ENCODE measurements around the gene LRRC7. TPM values are rescaled to one million over a fixed set of nuclear protein-coding genes. Genes with fewer than 3 reads are reported as not detected.
"Not testable (repeated sequence)": the region's sequence is repeated elsewhere in the genome, so short reads cannot be mapped to it uniquely, and the experiment has no call there.

Gene LRRC7
- total RNA-seq, 2 experiments from 2014 or later: not detected

GRCh38 chr1:70043804-70044203 lies 476.1 kb downstream of the LRRC7 start:
- H3K27ac Mint-ChIP-seq: no peak overlapping the region
- ChIA-PET CTCF (interaction anchor here (0.5 kb wide), 1 partner anchor 306 kb away, joined by 3 read pairs; no protein-coding TSS in a partner anchor), POLR2A (no interaction called here)
- H3K4me3 Mint-ChIP-seq: no peak overlapping the region
- H3K4me1 Mint-ChIP-seq: no peaks in the 10 kb centered on the region
- no peaks in the 10 kb centered on the region for H3K27me3 Mint-ChIP-seq
- H3K36me3 Mint-ChIP-seq (ENCODE audit: low read depth): no peaks in the 10 kb centered on the region
- no peaks in the 10 kb centered on the region for H3K9me3 Mint-ChIP-seq
- DNase-seq: no peak

DNA sequence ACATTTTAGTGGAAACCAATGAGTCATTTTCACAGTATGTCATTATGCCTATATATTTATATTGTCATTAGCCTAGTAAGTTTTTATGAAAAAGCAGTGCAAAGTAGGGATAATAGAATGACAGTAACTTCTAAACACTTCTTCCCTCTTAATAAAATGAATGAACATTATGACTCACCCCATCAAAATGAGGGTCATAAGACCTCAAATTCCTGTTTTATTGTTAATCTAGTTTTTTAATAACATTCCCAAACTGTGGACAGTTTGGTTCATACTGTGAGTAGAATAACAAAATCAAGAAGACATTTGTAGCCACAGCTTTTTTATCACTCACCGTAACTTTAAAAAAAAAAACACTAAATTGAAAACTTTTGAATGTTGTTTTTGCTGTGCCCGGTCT lies 477.1 kb downstream of the LRRC7 start:
- no peaks in the 10 kb centered on the region for H3K27me3 Mint-ChIP-seq

GRCh38 chr1:70045581-70045980 lies 477.9 kb downstream of the LRRC7 start:
- H3K9me3 Mint-ChIP-seq; H3K4me1 Mint-ChIP-seq; H3K27ac Mint-ChIP-seq; H3K27me3 Mint-ChIP-seq; H3K36me3 Mint-ChIP-seq (ENCODE audit: low read depth); CTCF ChIA-PET; POLR2A ChIA-PET; H3K4me3 Mint-ChIP-seq; DNase-seq: not testable (repeated sequence)

More for the DNA sequence above, 477.1 kb downstream of the LRRC7 start:
- H3K4me1 Mint-ChIP-seq: no peaks in the 10 kb centered on the region
- no peak for DNase-seq
- CTCF ChIA-PET: no interaction called here
- H3K27ac Mint-ChIP-seq: no peak overlapping the region
- no peaks in the 10 kb centered on the region for H3K9me3 Mint-ChIP-seq
- POLR2A ChIA-PET: no interaction called here
- no peak overlapping the region for H3K4me3 Mint-ChIP-seq
- H3K36me3 Mint-ChIP-seq (ENCODE audit: low read depth): no peaks in the 10 kb centered on the region

DNA sequence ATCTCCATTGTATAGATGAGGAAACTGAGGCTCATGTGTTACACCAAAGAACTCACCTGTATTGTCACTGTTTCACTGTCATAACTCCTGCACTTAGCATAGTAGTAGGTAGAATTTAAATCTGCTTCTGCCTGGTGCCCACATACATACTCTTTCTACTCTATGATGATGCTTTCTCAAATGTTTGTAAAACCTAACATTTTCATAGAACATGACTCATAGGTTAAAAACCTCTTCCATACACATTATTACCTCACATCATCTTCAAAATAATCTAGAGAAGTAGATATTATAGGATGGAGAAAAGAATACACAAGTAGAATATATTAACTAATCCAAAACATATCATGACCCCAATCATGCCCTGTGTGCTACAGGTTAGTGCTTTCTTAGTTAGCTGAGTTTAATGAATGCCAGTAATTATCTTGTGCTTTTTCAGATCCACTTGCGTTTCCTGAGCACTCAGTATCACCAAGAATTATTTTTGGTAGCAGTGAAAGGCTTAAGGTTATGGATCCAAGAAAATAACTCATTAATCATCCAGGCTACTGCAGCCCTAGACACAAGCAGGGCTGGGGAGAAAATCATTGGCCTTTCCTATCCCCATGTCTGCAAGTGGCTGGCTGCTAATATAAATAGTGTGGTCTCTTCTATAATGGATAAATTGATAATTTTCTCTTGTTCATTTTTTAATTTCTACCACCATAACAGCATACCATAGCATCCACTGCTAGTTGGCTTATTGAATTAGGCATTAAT lies 480.8 kb downstream of the LRRC7 start:
- POLR2A ChIA-PET: no interaction called here
- H3K36me3 Mint-ChIP-seq (ENCODE audit: low read depth): no peaks in the 10 kb centered on the region
- no peaks in the 10 kb centered on the region for H3K4me1 Mint-ChIP-seq
- no peaks in the 10 kb centered on the region for H3K27me3 Mint-ChIP-seq
- no peaks in the 10 kb centered on the region for H3K9me3 Mint-ChIP-seq
- H3K4me3 Mint-ChIP-seq: no peak overlapping the region
- no peak overlapping the region for H3K27ac Mint-ChIP-seq
- CTCF ChIA-PET: no interaction called here
- DNase-seq: no peak

DNA sequence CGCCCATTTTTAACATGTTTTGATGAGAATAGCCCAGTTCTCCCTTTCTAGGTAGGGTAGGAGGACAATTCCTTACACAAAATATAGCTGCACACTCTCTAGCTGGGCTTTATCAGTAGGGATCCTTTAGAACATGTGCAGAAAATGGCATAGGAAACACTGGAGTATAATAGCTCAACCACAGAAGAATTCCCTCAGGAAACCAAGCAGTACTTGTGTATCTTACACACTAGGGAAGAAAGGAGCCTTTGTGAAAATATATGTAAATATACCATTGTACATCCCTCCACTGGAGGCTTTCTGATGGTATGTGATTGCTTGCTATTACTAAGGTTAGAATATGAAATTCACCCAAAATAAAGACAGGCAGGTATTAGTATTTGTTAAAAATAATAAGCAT lies 484.2 kb downstream of the LRRC7 start:
- Mint-ChIP-seq H3K27ac (no peak overlapping the region), H3K27me3 (no peaks in the 10 kb centered on the region), H3K36me3 (ENCODE audit: low read depth) (no peaks in the 10 kb centered on the region), H3K9me3 (no peaks in the 10 kb centered on the region), H3K4me3 (no peak overlapping the region), H3K4me1 (no peaks in the 10 kb centered on the region)
- CTCF ChIA-PET: no interaction called here
- POLR2A ChIA-PET: no interaction called here
- DNase-seq: no peak

- Mint-ChIP-seq H3K27me3 (no peaks in the 10 kb centered on the region), H3K27ac (no peak overlapping the region), H3K4me1 (no peaks in the 10 kb centered on the region), H3K36me3 (ENCODE audit: low read depth) (no peaks in the 10 kb centered on the region), H3K4me3 (no peak overlapping the region), H3K9me3 (no peaks in the 10 kb centered on the region)
- no peak for DNase-seq
- POLR2A ChIA-PET: no interaction called here
- CTCF ChIA-PET: no interaction called here
These were observed 489.8 kb downstream of the LRRC7 start for GRCh38 chr1:70057500-70057899.

DNA sequence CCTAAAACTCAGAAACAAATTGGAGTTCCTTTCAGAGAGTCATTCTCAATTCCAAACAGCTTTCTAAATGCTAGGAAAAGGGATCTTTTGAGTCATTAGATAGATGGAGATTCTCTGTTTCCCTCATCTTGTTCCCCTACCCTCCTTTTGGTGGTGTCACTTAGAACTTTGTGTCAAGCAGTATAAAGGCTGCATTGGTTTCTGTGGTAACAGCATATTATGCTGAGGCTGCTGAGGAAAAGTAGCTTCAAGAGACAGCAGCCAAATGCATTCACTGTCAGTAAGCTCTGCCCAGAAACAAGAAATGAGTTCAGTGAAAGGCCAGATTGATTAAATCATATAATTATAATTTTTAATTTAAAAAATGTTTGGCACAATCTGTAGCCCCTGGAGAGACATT lies 493.5 kb downstream of the LRRC7 start:
- H3K36me3 Mint-ChIP-seq (ENCODE audit: low read depth): no peaks in the 10 kb centered on the region
- ChIA-PET POLR2A (no interaction called here), CTCF (no interaction called here)
- H3K4me1 Mint-ChIP-seq: no peaks in the 10 kb centered on the region
- no peak overlapping the region for H3K4me3 Mint-ChIP-seq
- H3K27me3 Mint-ChIP-seq: no peaks in the 10 kb centered on the region
- no peak overlapping the region for H3K27ac Mint-ChIP-seq
- no peaks in the 10 kb centered on the region for H3K9me3 Mint-ChIP-seq
- no peak for DNase-seq

DNA sequence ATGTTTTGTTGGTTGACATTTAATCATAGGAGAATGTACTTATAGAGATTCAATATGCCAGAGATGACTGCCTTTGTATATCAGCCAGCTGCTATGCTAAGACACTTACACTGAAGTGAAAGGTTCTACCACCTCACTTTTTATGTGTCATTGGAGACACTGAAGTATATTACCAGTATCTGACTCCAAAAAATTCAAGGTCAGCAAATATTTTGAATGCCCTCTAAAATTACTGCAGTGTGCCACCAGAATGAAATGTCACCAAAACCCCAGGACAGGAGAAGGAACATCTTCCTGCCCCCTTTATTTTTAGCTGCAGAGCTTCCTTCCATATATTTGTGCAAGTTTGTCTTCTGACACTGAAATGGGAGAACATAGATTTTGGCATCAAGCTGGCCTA lies 496.1 kb downstream of the LRRC7 start:
- ChIA-PET CTCF (interaction anchor here (0.6 kb wide), 1 partner anchor 123 kb away, joined by 3 read pairs; no protein-coding TSS in a partner anchor), POLR2A (no interaction called here)
- DNase-seq: no peak
- Mint-ChIP-seq H3K9me3 (no peaks in the 10 kb centered on the region), H3K36me3 (ENCODE audit: low read depth) (no peaks in the 10 kb centered on the region), H3K27ac (no peak overlapping the region), H3K4me1 (no peaks in the 10 kb centered on the region), H3K4me3 (no peak overlapping the region), H3K27me3 (no peaks in the 10 kb centered on the region)

DNA sequence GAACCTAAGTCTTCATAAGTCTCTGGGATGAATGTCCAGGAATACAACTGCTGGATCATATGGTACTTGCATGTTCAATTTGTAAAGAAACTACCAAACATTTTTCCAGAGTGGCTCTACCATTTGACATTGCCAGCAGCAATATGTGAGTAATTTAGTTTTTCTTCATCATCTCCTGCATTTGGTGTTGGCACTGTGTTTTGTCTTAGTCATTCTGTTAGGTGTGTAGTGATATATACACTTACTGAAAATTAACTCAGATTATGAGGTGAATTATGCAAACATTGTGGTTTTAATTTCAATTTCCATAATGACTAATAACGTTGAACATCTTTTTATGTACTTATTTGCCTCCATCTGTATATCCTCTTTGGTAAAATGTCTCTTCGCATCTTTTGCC lies 499.0 kb downstream of the LRRC7 start:
- Mint-ChIP-seq H3K4me1 (no peaks in the 10 kb centered on the region), H3K4me3 (no peak overlapping the region), H3K27ac (no peak overlapping the region), H3K27me3 (no peaks in the 10 kb centered on the region), H3K36me3 (ENCODE audit: low read depth) (no peaks in the 10 kb centered on the region), H3K9me3 (no peaks in the 10 kb centered on the region)
- ChIA-PET POLR2A (no interaction called here), CTCF (no interaction called here)
- DNase-seq: no peak

DNA sequence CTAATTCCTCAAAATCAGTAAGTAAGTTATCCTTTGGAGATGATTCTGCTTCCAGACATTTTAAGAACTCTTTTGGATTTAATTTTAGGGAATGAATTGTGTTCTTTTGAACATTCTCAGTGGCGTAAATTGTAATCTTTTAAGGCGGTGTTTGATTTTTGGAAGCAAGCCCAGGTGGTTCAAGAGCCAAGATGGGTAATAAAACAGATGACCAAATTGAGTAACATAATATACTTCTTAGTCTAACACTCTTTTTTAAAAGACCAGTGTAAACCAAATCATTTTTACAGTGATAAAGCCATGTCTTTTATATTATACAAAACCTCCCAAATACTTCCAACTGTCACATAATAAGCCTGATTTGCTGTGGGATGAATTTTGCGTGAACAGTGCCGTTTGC lies 503.9 kb downstream of the LRRC7 start:
- Mint-ChIP-seq H3K27me3 (no peaks in the 10 kb centered on the region), H3K4me3 (no peak overlapping the region), H3K36me3 (ENCODE audit: low read depth) (no peaks in the 10 kb centered on the region), H3K4me1 (no peaks in the 10 kb centered on the region), H3K9me3 (no peaks in the 10 kb centered on the region), H3K27ac (no peak overlapping the region)
- DNase-seq: no peak
- ChIA-PET CTCF (no interaction called here), POLR2A (no interaction called here)

- H3K27me3 Mint-ChIP-seq: no peaks in the 10 kb centered on the region
- H3K36me3 Mint-ChIP-seq (ENCODE audit: low read depth): no peaks in the 10 kb centered on the region
- no peak overlapping the region for H3K4me3 Mint-ChIP-seq
- DNase-seq: no peak
- no peaks in the 10 kb centered on the region for H3K4me1 Mint-ChIP-seq
- POLR2A ChIA-PET: no interaction called here
- no peaks in the 10 kb centered on the region for H3K9me3 Mint-ChIP-seq
- CTCF ChIA-PET: no interaction called here
- H3K27ac Mint-ChIP-seq: no peak overlapping the region
These were observed 504.6 kb downstream of the LRRC7 start for GRCh38 chr1:70072231-70072751.

DNA sequence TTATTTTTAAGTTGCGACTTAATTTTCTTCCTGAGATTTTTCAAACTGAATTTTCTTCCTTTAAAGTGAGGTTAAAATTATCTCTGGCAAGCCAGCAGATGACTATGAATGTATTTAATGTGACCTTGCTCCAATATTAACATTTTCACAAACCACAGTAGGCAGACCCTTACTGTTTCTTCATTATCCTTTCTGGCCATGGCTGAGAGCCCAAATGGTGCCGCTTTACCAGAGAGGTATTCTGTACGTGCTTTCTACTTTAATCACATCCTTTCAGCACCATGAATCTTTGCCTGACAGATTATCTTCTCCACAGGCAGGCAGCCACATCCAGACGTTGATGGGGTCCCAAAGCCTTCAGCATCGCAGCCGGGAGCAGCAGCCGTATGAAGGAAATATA lies 508.0 kb downstream of the LRRC7 start:
- ChIA-PET POLR2A (no interaction called here), CTCF (no interaction called here)
- Mint-ChIP-seq H3K4me3 (no peak overlapping the region), H3K9me3 (no peaks in the 10 kb centered on the region), H3K4me1 (no peaks in the 10 kb centered on the region), H3K27ac (no peak overlapping the region), H3K36me3 (ENCODE audit: low read depth) (no peaks in the 10 kb centered on the region), H3K27me3 (peaks cover under 1% of the 10 kb centered on the region)
- DNase-seq: no peak

- POLR2A ChIA-PET: no interaction called here
- no peak overlapping the region for H3K4me3 Mint-ChIP-seq
- peaks cover 4% of the 10 kb centered on the region for H3K27me3 Mint-ChIP-seq
- H3K27ac Mint-ChIP-seq: no peak overlapping the region
- CTCF ChIA-PET: no interaction called here
- DNase-seq: no peak
- no peaks in the 10 kb centered on the region for H3K4me1 Mint-ChIP-seq
- H3K9me3 Mint-ChIP-seq: no peaks in the 10 kb centered on the region
- H3K36me3 Mint-ChIP-seq (ENCODE audit: low read depth): no peaks in the 10 kb centered on the region
These were observed 509.3 kb downstream of the LRRC7 start for GRCh38 chr1:70077066-70077465.

DNA sequence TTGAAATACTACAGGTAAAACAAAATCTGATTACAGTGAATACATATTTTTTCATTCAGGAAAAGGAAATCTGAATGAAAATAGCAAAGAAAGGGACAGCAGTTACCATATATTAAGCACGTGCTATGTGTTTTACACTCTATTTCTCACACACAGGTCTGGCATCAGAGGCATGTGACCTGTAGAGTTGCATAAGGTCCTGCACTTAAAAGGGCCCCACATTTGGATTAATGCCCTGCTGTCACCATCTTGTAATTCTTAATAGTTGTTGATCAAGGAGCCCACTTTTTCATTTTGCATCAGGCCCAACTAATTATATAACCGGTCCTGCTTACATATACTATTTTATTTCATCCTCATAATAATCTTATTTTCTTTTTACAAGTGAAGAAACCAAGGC lies 511.8 kb downstream of the LRRC7 start:
- ChIA-PET POLR2A (no interaction called here), CTCF (no interaction called here)
- Mint-ChIP-seq H3K36me3 (ENCODE audit: low read depth) (no peaks in the 10 kb centered on the region), H3K27ac (no peak overlapping the region), H3K9me3 (peaks cover 3% of the 10 kb centered on the region), H3K4me3 (no peak overlapping the region), H3K27me3 (peaks cover 4% of the 10 kb centered on the region), H3K4me1 (peaks cover 5% of the 10 kb centered on the region)
- DNase-seq: no peak

Data from activated CD4-positive, alpha-beta memory T cell treated with anti-CD3 and anti-CD28 coated beads, Interleukin-2, amount 10 ng/mL, durations not matched to agents 7 days and 5 days (primary cell).